GM23338 (cell line): ENCODE results near the gene GUCY1A1. TPM values are rescaled to one million over a fixed set of nuclear protein-coding genes. Genes with fewer than 3 reads are reported as not detected.

Source experiments
- ATAC-seq: fragments of 200-7000 bp; cut with Tn5 transposase; 3 replicates; pipeline ENCODE4 v1.9.1; 2020
- DNase-seq: peaks from one replicate; pipeline ENCODE4 v3.0.0-alpha.2; 2015; ENCODE audit warnings: low spot score
- H2AFZ ChIP-seq: fragments of 200-600 bp; sonication (generic); 2 replicates; pipeline ENCODE4 v1.8.0; 2016; ENCODE audit warnings: antibody characterized with exemption, mild to moderate bottlenecking, moderate library complexity
- H3F3A ChIP-seq: fragments of 200-600 bp; sonication (generic); replicated peaks from 2 replicates; pipeline ENCODE4 v1.8.0; 2017; ENCODE audit warnings: antibody characterized with exemption, mixed run types, low read depth
- H3K27ac ChIP-seq: fragments of 200-600 bp; sonication (generic); 2 replicates; pipeline ENCODE4 v1.6.1; 2016; ENCODE audit warnings: low read depth
- H3K27me3 ChIP-seq: fragments of 200-600 bp; sonication (generic); 2 replicates; pipeline ENCODE4 v1.8.0; 2016; ENCODE audit warnings: mild to moderate bottlenecking, mixed run types, moderate library complexity; ENCODE audit not compliant: insufficient read depth
- H3K36me3 ChIP-seq: fragments of 200-600 bp; sonication (generic); 2 replicates; pipeline ENCODE4 v1.8.0; 2016; ENCODE audit warnings: mild to moderate bottlenecking; ENCODE audit not compliant: insufficient read depth
- H3K4me1 ChIP-seq: fragments of 200-600 bp; sonication (generic); 2 replicates; pipeline ENCODE4 v1.8.0; 2016; ENCODE audit warnings: mild to moderate bottlenecking, moderate library complexity; ENCODE audit not compliant: insufficient read depth
- H3K4me2 ChIP-seq: fragments of 200-600 bp; sonication (generic); 2 replicates; pipeline ENCODE4 v1.7.1; 2017; ENCODE audit warnings: mixed run types
- H3K4me3 ChIP-seq: fragments of 200-600 bp; sonication (generic); 2 replicates; pipeline ENCODE4 v1.6.1; 2016; ENCODE audit warnings: mixed run types
- H3K79me2 ChIP-seq: fragments of 200-600 bp; sonication (generic); replicated peaks from 2 replicates; pipeline ENCODE4 v1.8.0; 2017; ENCODE audit warnings: mild to moderate bottlenecking; ENCODE audit not compliant: insufficient read depth
- H3K9me2 ChIP-seq: fragments of 200-600 bp; sonication (generic); 2 replicates; pipeline ENCODE4 v1.8.0; 2017; ENCODE audit not compliant: insufficient read depth
- H4K20me1 ChIP-seq: fragments of 200-600 bp; sonication (generic); replicated peaks from 2 replicates; pipeline ENCODE4 v1.8.0; 2017; ENCODE audit warnings: mild to moderate bottlenecking; ENCODE audit not compliant: insufficient read depth
- H3K27ac Mint-ChIP-seq: 2 replicates; pipeline ENCODE4 v1.8.0; 2020; ENCODE audit warnings: inconsistent platforms, mild to moderate bottlenecking, moderate library complexity, mixed read lengths
- H3K27me3 Mint-ChIP-seq: 3 replicates; pipeline ENCODE4 v1.8.0; 2022; ENCODE audit warnings: low read depth, mild to moderate bottlenecking, moderate library complexity, mixed read lengths, inconsistent platforms; ENCODE audit not compliant: insufficient read depth, poor library complexity
- H3K36me3 Mint-ChIP-seq: 3 replicates; pipeline ENCODE4 v1.8.0; 2021; ENCODE audit warnings: low read depth, mild to moderate bottlenecking, inconsistent platforms, moderate library complexity, mixed read lengths
- H3K4me1 Mint-ChIP-seq: 3 replicates; pipeline ENCODE4 v1.8.0; 2020; ENCODE audit warnings: mild to moderate bottlenecking, inconsistent platforms, mixed read lengths
- H3K4me3 Mint-ChIP-seq: 3 replicates; pipeline ENCODE4 v1.8.0; 2021; ENCODE audit warnings: moderate library complexity, mild to moderate bottlenecking, inconsistent platforms, mixed read lengths
- H3K9me3 Mint-ChIP-seq: 3 replicates; pipeline ENCODE4 v1.8.0; 2020; ENCODE audit warnings: moderate library complexity, mild to moderate bottlenecking, inconsistent platforms, mixed read lengths
- CREB1 ChIP-seq: fragments of 250-450 bp; sonication (Bioruptor Pico); IDR thresholded peaks from 2 replicates; pipeline ENCODE4 v1.5.0; 2020; ENCODE audit warnings: low read depth, mild to moderate bottlenecking, moderate library complexity
- ETS1 ChIP-seq: IDR thresholded peaks from 2 replicates; pipeline ENCODE4 v1.6.1; 2016; ENCODE audit warnings: antibody characterized with exemption
- EZH2 ChIP-seq: fragments of 200-600 bp; sonication (generic); IDR thresholded peaks from one replicate; pipeline ENCODE4 v1.8.0; 2017; ENCODE audit warnings: antibody characterized with exemption, mild to moderate bottlenecking, low read depth; ENCODE audit not compliant: unreplicated experiment
- EZH2phosphoT487 ChIP-seq: fragments of 200-600 bp; sonication (generic); IDR thresholded peaks from one replicate; pipeline ENCODE4 v1.8.1; 2018; ENCODE audit warnings: antibody characterized with exemption; ENCODE audit not compliant: unreplicated experiment
- JUNB ChIP-seq: IDR thresholded peaks from one replicate; pipeline ENCODE4 v1.6.1; 2016; ENCODE audit warnings: antibody characterized with exemption; ENCODE audit not compliant: unreplicated experiment
- NANOG ChIP-seq: IDR thresholded peaks from 2 replicates; pipeline ENCODE4 v1.6.1; 2016; ENCODE audit warnings: antibody characterized with exemption, borderline replicate concordance
- POLR2AphosphoS5 ChIP-seq: IDR thresholded peaks from 2 replicates; pipeline ENCODE4 v1.6.1; 2016; ENCODE audit warnings: antibody characterized with exemption, low read depth
- REST ChIP-seq: IDR thresholded peaks from one replicate; pipeline ENCODE4 v1.6.1; 2018; ENCODE audit warnings: antibody characterized with exemption; ENCODE audit not compliant: unreplicated experiment
- STAT1 ChIP-seq: IDR thresholded peaks from one replicate; pipeline ENCODE4 v1.6.1; 2016; ENCODE audit warnings: antibody characterized with exemption; ENCODE audit not compliant: unreplicated experiment
- ZNF114 ChIP-seq: fragments of 250-450 bp; sonication (Bioruptor Pico); IDR thresholded peaks from 2 replicates; pipeline ENCODE4 v1.5.0; 2020; ENCODE audit warnings: mild to moderate bottlenecking, moderate library complexity
- ZNF331 ChIP-seq: fragments of 250-450 bp; sonication (Bioruptor Pico); IDR thresholded peaks from 2 replicates; pipeline ENCODE4 v1.5.0; 2020; ENCODE audit warnings: low read depth, mild to moderate bottlenecking, moderate library complexity
- ZNF462 ChIP-seq: fragments of 250-450 bp; sonication (Bioruptor Pico); IDR thresholded peaks from 2 replicates; pipeline ENCODE4 v1.5.0; 2020; ENCODE audit warnings: mild to moderate bottlenecking, moderate library complexity
- polyA plus RNA-seq: library from polyadenylated mRNA; unstranded; fragments of >200 nt; fragmentation: Nextera tagmentation; extraction: Ambion mirVana; gene quantifications from 2 replicates; pipeline ENCODE4 v1.2.1, GENCODE V29; 2016
- total RNA-seq: library from RNA; depleted of rRNA; stranded (reverse); fragments of >200 nt; shearing (Covaris generic); gene quantifications from 2 replicates; pipeline ENCODE4 v1.2.3, GENCODE V29; 2014
- TF ChIP-seq, protein P1 (sequence below), 2 experiments: fragments of 200-600 bp in 1 of 2; sonication (generic) in 1 of 2; conservative IDR thresholded peaks; 2 replicates each; pipeline versions ENCODE4 v1.5.1 to v1.6.1; 2016 to 2017; ENCODE audit warnings: antibody characterized with exemption in 2 of 2, low read depth in 2 of 2, mild to moderate bottlenecking in 2 of 2, moderate library complexity in 1 of 2

The GUCY1A1 gene
- total and polyA plus RNA-seq, 2 experiments from 2014 or later, result not detected

GRCh38 chr4:155646001-155646400, 20.6 kb upstream of the GUCY1A1 start:
- Histone ChIP-seq H3K4me1 (no peaks in the 10 kb centered on the region), H3K27ac (no peak overlapping the region), H4K20me1 (no peaks in the 10 kb centered on the region), H3K79me2 (no peaks in the 10 kb centered on the region), H2AFZ (no peak overlapping the region), H3K9me2 (no peaks in the 10 kb centered on the region), H3K36me3 (no peaks in the 10 kb centered on the region), H3K4me2 (no peak overlapping the region), H3K4me3 (no peak overlapping the region), H3F3A (no peaks in the 10 kb centered on the region), H3K27me3 (no peaks in the 10 kb centered on the region)
- DNase-seq, result no peak
- no peak for TF ChIP-seq ETS1
- no peak for TF ChIP-seq ZNF331 (CRISPR knock-in tag)
- no peak for TF ChIP-seq JUNB
- no peak for TF ChIP-seq ZNF114 (CRISPR knock-in tag)
- TF ChIP-seq EZH2phosphoT487, result no peak
- no peak for TF ChIP-seq NANOG
- no peak for TF ChIP-seq CREB1 (CRISPR knock-in tag)
- TF ChIP-seq, protein P1, sequence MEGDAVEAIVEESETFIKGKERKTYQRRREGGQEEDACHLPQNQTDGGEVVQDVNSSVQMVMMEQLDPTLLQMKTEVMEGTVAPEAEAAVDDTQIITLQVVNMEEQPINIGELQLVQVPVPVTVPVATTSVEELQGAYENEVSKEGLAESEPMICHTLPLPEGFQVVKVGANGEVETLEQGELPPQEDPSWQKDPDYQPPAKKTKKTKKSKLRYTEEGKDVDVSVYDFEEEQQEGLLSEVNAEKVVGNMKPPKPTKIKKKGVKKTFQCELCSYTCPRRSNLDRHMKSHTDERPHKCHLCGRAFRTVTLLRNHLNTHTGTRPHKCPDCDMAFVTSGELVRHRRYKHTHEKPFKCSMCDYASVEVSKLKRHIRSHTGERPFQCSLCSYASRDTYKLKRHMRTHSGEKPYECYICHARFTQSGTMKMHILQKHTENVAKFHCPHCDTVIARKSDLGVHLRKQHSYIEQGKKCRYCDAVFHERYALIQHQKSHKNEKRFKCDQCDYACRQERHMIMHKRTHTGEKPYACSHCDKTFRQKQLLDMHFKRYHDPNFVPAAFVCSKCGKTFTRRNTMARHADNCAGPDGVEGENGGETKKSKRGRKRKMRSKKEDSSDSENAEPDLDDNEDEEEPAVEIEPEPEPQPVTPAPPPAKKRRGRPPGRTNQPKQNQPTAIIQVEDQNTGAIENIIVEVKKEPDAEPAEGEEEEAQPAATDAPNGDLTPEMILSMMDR (conservative IDR thresholded peaks at IDR 0.05; ENCODE audit: low read depth in 2 of 2), result no peak
- TF ChIP-seq POLR2AphosphoS5, result no peak
- no peak for TF ChIP-seq REST
- no peak for TF ChIP-seq ZNF462 (CRISPR knock-in tag)
- no peak for TF ChIP-seq STAT1
- no peak for TF ChIP-seq EZH2
- no peaks in the 10 kb centered on the region for H3K4me1 Mint-ChIP-seq
- no peaks in the 10 kb centered on the region for H3K9me3 Mint-ChIP-seq
- H3K4me3 Mint-ChIP-seq, result no peak overlapping the region
- H3K27me3 Mint-ChIP-seq, result no peaks in the 10 kb centered on the region
- H3K36me3 Mint-ChIP-seq, result no peaks in the 10 kb centered on the region
- no peak overlapping the region for H3K27ac Mint-ChIP-seq
- no peak for ATAC-seq
